T47D (cell line): ENCODE measurements around the gene C12orf42.

ENCODE experiments used
- DNase-seq, 2 experiments: peaks; one replicate each; pipeline versions ENCODE4 v3.0.0 to v3.0.0-alpha.2; 2011 to 2012; ENCODE audit warnings: low read depth in 1 of 2, low spot score in 1 of 2
- JUND ChIP-seq: IDR thresholded peaks from 2 replicates; pipeline ENCODE4 v1.6.1; 2012; ENCODE audit warnings: low read depth
- in situ Hi-C: cut with HindIII; loops from 2 replicates; pipeline ENCODE4 v1.10.0; 2016; ENCODE audit warnings: low sequenced_read_pairs, low pct_unique_long_range_greater_than_20kb

C12orf42 gene

GRCh38 chr12:103495469-103496456 lies at the start of gene C12orf42:
C12orf42 (minus strand) TSS chr12:103495968; CDS start chr12:103478426, 17,542 bp downstream.
- in situ Hi-C loops: no loop called here
- TF ChIP-seq JUND: no peak
- DNase-seq: peak; percentile 41 to 64

GRCh38 chr12:103542078-103542477 lies 46.3 kb upstream of the C12orf42 start:
- DNase-seq: no peak
- in situ Hi-C loops: no loop called here
- TF ChIP-seq JUND: no peak

DNA sequence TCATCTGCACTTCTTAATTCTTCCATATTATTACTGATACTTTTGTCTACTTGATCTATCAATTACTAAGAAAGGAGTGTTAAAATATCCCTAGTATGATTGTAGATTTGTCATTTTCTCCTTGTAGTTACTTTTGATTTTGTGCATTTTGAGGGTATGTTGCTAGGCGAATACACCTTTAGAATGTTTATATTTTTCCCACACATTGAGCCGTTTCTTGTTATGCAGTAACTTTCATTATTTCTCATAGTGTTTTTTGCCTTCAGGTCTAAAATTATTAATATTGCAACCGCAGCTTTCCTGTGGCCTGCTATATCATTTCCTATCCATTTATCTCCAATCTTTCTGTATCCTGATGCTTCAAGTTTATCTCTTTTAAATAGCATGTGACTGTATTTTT lies 44.6 kb upstream of the C12orf42 start:
- no peak for DNase-seq
- TF ChIP-seq JUND: no peak
- in situ Hi-C loops: no loop called here

DNA sequence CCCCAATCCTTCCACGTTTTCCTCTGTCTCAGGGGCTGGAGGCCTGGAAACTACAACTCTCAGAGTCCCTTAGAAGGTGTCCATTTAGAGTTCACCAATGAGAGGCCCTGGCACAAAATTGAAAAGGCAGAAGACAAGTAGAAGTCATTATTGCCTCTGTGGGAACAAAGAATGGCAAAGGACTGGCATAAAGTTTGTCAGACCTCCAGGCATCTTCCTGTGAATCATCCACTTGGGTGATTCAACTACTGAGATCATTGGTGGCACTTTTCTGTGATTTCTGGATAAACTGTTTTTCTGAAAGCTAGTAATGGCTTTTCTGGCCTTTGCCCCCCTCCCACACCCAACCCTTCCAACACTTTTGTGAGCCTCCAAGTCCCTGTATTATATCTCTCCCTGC lies 42.6 kb upstream of the C12orf42 start:
- TF ChIP-seq JUND: no peak
- no peak for DNase-seq
- in situ Hi-C loops: no loop called here

DNA sequence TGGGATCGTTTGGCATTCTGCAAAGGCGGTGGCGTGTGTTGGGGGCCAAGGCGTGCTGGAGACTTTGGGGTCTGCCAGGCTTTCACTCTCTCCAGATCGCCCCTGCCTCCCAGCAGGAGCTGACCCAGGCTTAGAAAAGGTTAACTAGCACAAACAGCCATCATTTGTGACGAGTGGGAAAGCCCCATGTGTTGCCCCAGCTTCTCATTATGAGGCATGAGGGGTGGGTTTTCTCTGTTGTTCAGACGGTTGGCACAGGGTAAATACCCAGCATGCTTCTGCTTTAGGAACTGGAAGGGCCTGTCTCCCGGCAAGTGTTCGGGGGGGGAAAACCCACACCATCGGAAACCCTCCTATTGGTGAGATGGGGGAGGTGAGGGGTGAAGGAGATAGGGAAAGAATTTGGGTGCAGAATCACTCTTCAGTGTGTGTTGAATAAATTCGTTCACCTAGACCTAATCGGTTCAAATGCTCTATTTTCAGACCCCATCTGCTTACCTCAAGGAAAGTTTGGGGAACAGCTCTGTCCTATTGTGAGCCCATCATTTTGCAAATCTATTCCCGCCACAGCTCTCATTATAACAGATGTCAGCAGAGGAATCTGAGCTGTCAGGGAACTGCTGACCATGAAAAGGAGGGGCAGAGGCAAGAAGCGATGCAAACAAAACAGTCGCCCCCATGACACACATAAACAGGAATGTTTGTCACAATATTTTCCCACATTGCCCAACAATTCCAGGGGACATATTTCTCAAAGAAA lies 34.7 kb upstream of the C12orf42 start:
- in situ Hi-C loops: no loop called here
- no peak for TF ChIP-seq JUND
- no peak for DNase-seq

GRCh38 chr12:103529306-103529705 lies 33.5 kb upstream of the C12orf42 start:
- DNase-seq: no peak
- no peak for TF ChIP-seq JUND
- in situ Hi-C loops: no loop called here

- peak in 1 of 2 experiments; percentile 70 for DNase-seq
- in situ Hi-C loops: no loop called here
- TF ChIP-seq JUND: no peak
Measured at GRCh38 chr12:103524238-103524875, 28.6 kb upstream of the C12orf42 start.

DNA sequence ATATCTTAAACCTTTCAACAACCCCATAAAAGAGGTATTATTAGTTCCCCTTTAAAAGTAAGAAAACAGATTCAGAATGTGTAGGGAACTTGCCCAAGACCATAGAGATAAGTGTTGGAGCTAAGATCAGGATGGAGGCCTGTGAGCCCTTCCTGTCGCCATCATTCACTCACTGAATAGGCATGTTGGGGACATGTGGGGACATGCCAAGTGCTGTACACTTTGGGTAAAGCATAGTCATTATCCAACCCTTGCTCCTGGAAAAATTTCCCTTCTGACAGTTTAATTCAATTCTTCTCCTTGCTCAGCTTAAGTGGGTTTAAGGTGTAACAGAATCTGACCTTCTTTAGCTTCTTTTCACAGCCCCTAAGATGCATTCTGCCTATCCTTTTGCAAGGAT lies 28.0 kb upstream of the C12orf42 start:
- in situ Hi-C loops: no loop called here
- no peak for DNase-seq
- no peak for TF ChIP-seq JUND

DNA sequence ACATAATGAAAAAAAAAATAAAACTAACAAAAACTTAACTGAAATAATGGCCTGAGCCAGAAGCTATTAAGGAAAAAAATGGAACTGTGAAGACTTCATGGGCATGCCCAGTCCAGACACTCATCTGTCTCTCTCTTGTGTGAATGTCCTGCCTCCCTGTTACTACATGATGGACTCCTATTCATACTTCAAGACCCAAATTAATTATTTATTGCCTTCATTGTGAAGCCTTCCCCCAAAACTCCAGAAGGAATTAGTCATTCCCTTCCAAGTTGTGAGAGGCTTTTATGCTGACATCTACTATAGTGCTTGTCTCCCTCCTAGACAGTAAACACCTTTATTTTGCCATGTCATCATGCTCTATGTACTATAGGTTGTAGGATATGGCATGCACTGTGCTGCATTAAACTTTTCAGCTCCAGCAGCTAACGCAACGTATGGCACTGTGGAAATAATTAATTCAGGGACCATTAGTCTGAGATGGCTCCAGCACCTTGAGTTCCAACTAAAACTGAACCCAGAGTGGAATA lies 25.0 kb upstream of the C12orf42 start:
- in situ Hi-C loops: no loop called here
- TF ChIP-seq JUND: no peak
- DNase-seq: no peak

GRCh38 chr12:103519632-103520031 lies 23.9 kb upstream of the C12orf42 start:
- no peak for TF ChIP-seq JUND
- in situ Hi-C loops: no loop called here
- DNase-seq: no peak

GRCh38 chr12:103518899-103519298 lies 23.1 kb upstream of the C12orf42 start:
- in situ Hi-C loops: no loop called here
- no peak for DNase-seq
- TF ChIP-seq JUND: no peak

- no peak for DNase-seq
- in situ Hi-C loops: no loop called here
- TF ChIP-seq JUND: no peak
Measured at GRCh38 chr12:103517161-103517560, 21.4 kb upstream of the C12orf42 start.
